HT1080 (cell line): ENCODE data around the gene USP4. TPM values are rescaled to one million over a fixed set of nuclear protein-coding genes. Genes with fewer than 3 reads are reported as not detected.

ENCODE experiments used
- DNase-seq: peaks from one replicate; pipeline ENCODE4 v3.0.0-alpha.2; 2015; ENCODE audit warnings: low read depth
- total RNA-seq: library from RNA; depleted of rRNA; stranded (reverse); fragments of >200 nt; shearing (Covaris generic); gene quantifications from 2 replicates; pipeline ENCODE4 v1.2.3, GENCODE V29; 2014

USP4 gene
- total RNA-seq, 1 experiment from 2014 or later, result 14.6 TPM

DNA sequence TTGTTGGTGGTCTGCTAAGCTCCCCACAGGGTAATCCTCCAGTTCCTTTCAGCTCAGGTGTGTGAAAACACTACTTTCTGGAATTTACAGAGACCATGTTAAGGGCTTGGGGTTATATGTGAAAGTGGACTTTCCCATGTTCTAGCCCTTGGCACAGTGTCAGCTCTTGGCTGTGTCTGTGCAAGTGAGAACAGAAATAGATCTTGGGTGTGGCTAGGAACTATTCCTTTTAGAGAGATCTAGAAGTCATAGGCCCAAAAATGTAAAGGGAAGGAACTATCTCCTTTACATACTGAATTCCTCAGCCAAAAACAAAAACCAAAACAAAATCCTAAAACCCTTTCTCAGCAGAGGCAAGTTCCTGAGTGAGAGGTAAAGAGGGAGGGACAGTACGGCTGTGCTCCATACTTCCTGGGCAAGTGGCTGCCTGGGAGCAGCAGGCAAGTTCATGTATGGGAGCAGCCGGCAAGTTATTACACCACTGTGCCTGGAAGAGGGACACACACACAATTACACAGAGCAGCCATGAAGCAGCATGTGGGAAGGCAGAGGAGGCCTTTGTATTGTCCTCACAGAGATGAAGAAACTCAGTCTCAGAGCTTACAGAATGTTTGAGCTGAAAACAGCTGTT, 43.0 kb downstream of the USP4 start:
- no peak for DNase-seq

DNA sequence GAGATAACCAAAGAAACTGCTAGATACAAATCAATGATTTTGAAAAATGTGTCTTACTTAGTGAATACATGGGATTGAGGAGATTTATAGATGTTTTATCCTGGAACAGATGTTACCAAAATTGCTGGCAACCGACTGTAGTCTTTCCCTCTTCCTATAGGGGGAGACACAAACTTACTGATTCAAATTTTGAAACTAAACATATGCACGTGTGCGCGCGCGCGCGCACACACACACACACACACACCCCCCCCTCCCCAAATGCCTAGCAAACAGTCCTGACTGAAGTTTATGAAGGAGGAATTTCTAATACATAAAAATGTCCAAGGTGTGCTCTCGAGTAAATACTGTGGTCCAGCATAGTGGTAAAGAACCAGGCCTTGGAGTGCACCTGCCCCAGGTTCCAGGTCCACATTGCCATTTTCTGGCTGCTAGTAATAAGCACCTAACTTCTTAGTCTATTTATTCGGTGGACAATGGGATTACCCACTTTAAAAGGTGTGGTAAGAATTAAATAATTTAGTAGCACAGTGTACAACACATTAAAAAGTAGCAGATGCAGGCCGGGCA, 44.3 kb downstream of the USP4 start:
- DNase-seq, result peak; percentile 28

DNA sequence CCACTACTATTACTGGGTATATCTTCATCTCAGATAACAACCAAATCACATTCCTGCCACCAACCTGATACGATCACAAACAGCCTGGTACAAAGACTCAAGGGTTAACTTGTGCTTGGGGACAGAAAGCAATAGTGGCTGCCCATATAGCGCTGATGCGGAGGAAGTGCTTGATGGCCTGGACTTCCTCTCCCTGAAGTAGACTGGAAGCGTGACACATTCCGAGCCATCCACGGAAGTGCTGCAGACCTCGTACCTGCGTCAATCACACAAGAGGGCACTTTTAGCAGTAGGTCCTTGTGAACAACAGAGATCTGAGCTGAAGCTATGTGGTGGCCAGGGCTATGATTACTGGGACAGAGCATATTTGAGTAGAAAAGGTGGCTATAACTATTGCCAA, 45.5 kb downstream of the USP4 start:
- no peak for DNase-seq

DNA sequence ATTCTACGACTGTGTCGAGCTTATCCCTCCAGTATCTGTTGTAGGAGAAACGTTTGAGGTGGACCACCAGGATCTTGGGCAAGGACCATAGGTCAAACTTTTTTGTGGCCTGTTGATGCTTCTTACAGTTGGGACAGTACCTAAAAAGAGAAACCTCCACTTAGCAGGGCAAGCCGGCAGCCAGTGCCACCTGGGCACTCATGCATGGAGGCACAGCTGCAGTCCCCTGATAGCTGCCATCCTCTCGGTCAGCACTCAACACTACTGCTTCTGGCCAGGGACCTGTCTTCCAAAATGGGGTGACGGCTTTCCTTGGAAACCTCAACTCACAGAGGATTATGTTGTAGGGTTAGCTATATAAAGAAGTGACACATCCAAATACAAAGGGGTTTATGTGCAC, 55.9 kb downstream of the USP4 start:
- no peak for DNase-seq

DNA sequence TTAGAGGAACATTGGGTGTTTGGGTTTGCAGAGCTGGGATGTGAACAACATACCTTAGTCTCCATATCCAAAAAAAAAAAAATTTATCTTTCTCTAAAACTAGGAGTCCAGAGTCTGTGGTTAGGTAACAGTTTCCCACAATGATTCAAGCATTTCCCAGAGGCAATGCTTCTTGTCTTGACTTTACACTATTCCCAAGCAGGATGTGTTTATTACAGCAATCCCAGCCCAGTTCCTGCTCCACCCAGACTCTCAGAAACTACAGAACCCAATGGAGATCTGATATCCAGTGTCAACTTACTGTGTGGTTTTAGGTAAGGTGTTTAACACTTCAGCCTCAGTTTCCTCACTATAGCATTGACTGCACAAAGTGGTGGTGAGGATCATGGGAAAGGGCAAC, 60.5 kb downstream of the USP4 start:
- DNase-seq, result no peak

DNA sequence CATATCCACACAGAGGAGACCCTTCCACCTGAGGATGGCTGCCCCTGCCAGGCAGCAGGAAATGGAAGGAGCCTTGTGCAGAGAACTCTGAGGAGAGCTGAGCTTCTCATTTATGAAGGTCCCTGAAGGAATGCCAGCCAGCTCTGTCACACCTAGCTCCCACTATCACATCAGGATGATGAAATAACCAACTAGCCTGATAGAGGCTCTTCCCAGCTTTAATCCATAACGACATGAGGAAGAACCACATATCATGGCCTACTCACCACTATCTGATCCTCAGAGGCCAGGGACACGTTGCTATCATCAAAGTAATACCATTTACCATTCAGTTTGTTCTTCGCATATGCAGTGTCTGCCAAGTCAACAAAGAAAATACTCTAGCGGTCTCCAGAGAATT, 61.3 kb downstream of the USP4 start:
- DNase-seq, result no peak

DNA sequence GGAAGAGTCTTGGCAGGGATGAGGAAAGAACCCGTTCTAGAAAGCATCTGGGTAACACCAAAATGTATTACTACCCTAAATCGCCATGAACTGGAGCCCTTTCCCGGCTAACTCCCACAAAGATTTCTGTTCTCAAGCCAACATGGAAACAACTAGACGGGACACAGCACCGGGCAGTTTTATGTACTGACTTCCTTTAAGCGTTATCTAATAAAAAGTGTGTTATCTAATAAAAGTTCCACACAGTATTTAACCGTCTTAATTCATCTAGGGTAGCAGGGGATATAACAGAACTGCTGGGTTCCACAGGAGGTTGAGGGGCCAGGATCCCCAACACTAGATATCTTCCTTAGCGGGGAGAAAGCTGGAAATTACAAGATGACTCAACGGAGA, 62.5 kb downstream of the USP4 start:
- no peak for DNase-seq

DNA sequence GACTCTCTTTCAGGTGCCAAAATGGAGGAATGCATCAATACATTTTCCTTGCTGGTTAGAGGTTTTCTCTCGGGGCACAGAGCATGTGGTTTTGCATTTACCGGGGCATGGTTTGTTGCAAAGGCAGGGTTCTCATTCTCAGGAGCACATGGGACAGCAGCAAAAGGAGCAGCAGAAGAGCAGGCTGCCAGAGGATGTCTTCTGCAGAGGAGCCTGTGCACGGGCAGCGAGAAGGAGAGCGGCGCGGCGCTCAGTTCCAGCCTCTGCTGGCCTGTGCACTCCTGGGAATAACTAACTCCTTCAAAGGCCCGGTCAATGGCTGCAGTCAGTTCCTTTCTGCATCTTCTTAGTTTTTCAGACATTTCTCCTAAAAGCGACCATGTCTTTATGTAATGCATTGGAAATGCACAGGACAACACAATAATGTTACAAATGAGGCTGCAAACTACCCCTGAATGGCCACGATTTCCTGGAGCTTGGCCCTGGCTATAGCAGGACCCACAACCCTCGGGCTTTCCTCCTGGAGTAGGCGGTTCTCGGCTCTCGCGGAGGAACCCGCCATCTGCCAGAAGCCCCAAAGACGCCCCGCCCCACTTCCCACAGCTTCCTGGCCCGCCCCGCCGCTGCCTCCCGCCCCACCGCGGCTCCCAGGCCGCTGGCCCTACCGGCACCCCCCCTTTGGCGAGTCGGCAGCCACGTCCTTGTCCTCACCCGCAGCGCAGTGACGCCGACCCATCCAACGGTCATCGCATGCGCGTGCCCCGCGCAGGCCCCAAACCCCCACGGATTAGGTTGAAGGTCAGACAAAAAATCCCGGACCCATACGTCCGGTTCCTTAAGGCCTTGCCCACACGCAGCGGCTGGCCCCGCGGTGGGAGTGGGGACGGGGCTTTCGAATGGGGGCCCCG, 63.1 kb downstream of the USP4 start, which contains the start of gene C3orf62:
Gene C3orf62, minus strand, starts transcription at position 758 of the 908 bp plus-strand sequence. Its CDS starts 360 bp downstream, at position 398.
- DNase-seq, result no peak

DNA sequence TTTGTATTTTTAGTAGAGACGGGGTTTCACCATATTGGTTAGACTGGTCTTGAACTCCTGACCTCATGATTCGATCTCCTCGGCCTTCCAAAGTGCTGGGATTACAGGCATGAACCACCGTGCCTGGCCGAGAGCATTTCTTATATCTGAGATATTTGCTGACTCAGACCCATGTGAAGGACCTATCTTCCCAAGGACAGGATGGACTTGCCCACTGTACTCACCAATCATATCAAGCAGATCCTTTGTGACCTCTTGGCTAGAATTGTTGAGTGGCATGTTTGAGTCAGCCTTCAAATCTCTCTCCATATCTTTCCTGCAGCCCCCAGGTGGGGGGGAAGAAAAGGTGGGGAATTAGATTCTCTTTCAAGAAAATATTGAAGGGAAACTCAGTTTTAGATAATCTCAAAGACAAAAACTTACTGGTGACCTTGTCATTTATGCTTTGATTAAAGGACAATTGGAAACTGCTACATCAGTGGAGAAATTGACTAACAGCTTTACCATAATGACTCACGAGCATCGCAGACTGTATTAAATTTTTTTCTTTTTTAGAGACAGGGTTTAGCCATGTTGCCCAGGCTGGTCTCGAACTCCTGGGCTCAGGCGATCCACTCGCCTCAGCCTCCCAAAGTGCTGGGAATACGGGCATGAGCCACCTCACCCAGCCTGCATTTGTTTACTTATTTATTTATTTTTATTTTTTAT, 65.9 kb downstream of the USP4 start:
- no peak for DNase-seq

DNA sequence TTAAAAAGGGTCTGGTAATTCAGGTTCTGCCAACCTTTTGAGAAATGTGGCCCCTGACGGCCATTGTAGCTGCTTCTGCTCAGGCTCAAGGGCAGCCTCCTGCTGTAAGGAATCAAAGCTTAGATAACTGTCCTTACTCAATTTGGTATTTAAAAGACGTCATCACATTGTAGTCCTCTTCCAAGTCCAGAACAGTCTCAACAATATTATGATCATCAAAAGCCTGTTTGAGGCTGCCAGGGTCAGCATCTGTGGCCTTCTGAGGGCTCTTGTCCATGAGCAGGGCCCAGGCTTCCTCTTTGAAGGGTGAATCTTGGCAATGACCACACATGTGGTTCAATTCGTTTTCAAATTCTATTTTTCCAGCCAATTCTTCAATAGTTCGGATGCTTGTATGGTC, 68.8 kb downstream of the USP4 start:
- no peak for DNase-seq

DNA sequence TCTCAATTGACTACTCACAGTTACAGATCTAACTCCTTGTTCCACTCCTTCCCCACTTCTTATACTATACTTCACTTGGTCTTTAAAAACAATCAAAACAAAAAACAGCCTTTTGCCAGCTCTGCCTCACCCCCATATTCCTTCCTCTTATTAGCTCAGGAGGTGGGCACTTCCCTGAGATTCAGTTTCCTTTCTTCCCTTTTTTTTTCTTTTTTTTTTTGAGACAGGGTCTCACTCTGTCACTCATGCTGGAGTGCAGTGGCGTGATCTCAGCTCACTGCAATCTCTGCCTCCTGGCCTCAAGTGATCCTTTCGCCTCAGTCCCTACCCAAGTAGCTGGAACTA, 69.7 kb downstream of the USP4 start:
- DNase-seq, result no peak

DNA sequence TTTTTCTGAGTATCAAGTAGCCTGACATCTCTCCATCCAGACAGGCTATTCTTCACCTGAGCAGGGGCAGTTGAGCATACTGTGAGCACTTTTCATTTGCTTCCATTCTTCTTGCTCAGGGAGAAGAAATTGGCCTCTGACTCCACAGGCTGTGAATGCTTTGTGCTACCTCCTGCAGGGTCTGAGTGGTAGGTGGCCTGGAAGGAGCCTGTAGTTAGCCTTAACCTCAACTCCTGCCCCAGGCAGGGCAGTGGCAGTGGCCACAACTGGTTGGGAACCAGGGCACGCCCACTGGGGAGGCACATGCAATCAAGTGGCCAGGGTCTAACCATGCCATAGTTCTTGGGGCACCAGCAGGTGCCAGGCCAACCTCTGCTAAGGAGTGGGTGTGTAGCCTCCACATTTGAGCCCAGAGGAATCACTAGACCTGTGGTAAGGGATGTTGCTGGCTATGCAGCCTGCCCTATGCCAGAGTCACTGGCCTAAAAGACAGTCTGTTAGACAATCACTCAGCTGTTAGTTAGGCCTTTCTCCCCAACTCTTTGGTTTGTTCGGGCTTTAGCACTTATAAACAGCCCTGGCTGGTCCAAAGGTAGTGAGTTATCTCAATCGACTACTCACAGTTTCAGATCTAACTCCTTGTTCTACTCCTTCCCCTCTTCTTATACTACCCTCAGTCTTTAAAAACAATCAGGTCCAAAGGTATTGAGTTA, 70.3 kb downstream of the USP4 start:
- no peak for DNase-seq

DNA sequence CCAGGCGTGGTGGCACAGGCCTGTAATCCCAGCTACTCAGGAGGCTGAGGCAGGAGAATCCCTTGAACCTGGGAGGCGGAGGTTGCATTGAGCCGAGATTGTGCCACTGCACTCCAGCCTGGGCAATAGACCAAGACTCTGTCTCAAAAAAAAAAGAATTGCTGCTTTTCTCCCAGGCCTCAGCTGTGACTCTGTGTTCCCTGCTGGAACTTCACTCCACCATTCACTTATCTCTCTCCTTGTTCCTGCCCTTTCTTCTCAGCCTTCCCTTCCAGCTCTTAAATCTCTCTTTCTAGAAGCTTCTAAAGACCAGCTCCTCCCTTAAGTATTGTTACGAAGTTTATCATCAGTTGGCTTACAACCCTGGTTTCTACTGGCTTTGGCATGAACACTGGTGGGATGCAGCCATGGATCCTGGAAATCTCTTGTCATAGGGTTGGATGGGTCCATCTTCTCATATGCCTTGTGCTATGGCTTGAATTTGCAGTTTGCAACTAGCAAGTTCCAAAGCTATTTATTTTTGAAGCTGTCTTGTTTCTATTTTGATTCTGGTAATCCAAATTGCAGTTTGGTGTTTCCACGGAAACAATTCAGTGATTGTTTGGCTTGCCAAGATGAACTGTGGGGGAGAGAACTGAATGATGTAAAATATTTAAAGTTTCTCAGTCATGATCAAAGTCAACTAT, 73.3 kb downstream of the USP4 start:
- DNase-seq, result no peak

DNA sequence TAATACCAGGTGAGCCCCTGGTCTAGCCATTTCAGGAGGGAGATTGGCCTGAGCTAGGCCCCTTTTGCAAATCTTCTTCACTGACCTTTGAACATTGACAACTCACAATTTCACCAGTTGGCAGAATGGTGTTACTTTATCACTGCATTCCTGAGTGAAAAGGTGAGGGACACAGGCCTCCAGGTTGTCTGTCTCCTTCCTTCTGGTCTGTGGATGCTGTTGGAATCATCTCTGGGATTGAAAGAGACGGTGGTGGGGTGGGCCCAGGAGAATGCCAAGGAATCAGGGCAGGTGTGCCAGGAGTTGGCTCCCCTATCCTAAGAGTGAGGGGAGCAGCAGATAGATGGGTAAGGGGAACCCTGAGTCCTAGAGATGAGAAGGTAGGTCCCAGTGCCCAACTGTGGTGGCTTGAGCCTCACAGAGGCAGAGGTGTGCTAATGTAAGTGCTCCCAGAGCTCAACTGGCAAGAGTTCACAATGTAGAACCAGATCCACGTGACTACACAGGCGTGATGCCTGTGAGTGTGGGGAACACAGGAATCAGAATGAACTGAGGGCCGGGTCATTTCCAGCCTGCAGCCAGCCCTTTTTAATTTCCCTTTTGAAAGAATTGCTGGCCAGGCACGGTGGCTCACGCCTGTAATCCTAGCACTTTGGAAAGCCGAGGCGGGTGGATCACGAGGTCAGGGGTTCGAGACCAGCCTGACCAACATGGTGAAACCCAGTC, 74.0 kb downstream of the USP4 start:
- DNase-seq, result no peak

DNA sequence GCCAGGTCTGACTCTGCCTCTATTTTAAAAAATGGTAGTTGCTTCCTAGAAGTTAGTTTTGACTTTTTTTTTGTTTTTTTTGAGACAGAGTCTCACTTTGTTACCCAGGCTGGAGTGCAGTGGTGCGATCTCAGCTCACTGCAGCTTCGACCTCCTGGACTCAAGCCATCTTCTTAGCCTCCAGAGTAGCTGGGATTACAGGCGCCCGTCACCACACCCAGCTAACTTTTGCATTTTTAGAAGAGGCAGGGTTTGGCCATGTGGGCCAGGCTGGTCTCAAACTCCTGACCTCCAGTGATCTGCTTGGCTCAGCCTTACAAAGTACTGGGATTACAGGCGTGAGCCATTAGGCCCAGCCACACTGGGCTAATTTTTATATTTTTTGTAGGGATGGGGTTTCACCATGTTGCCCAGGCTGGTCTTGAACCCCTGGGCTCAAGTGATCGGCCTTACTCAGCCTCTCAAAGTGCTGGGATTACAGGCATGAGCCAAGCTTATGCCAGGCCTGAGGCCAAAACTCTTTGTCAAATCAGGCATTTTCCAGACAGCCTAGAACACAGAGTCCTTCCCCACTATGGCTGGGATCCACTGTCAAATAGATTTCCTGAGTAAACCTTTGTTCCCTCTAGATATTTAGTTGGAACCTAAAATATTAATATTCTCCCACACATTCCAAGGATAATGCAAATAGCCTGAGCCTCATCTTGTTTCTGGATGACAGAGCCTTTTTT, 76.5 kb downstream of the USP4 start:
- no peak for DNase-seq

DNA sequence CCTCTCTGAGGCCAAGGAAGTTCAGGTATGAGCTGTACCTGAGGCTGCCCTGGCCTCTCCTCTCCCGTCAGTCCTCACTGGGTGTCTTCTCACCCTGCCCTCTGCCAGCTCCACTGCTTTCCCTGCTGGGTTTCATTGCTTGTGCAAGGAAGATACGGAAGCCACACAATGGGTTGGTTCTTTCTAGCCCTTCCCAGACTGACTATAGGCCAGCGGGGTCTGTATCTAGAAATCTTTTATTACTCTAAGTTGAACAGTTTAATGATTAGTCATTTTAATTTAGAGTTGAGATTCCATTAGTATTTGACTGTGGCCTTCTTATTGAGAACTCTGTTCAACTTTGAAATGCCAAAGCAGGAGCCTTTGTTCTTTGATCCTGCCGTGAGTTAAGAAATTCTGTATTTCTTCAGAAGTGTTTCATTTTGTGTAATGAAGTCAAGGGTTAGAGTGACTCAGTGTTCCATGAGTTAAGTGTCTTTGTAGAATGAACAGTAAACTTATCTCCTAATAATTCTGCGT, 79.0 kb downstream of the USP4 start:
- no peak for DNase-seq

DNA sequence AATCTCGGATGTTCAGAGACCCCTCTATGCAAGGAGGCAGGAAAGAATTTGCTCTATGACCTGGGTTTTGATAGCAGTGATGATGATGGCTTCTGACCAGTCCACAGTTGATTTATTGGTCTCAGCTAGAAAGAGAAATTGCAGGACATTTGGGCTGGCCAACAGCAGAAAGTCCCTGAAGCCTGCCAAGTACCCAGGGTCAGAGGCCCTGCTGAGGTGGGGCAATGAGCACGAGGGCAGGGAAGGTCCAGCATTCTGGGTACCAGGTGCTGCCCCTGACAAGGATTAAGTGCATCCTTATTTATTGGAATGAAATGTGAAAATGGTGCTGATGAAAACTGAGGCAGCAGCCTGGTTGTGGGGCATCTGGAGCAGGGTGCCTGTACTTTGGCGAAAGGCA, 82.7 kb downstream of the USP4 start:
- no peak for DNase-seq

DNA sequence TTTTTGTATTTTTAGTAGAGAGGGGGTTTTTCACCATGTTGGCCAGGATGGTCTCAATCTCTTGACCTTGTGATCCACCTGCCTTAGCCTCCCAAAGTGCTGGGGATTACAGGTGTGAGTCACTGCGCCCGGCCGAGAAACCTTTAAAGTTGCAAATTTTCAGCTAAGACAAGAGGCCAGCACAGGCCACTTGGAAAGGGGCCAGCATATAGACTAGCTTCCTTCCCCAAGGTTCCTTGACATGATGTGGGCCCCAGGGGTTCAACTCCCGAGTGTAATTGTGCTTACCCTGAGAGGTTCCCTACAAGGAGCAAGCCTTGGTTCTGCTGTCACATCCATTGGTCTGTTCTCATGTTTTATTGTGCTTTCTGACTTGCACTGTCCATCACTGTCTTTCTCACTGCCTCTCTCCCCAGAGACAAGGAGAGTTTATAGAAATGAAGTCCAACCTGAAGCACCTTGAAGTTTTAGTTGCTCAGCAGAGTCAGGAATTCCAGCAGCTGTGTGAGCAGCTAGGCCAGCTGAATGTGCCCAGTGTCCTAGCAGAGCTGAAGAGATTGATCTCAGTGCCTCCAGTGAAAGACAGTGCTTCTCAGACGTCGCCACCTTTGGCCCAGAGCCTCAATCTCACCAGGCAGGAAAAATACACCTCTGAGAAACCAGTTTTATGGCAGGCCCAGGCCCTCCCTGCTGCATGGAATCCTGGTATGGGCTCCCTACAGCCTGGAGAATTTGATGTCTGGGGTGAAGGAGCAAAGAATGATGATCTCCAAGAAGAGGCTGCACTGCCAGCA, 83.9 kb downstream of the USP4 start:
- DNase-seq, result no peak
